AML-193 (cell line): ENCODE measurements around the gene CYP51A1.
"Not testable (repeated sequence)": the region's sequence is repeated elsewhere in the genome, so short reads cannot be mapped to it uniquely, and the experiment has no call there.

Experiments
- DNase-seq, 2 experiments: peaks; one replicate each; lab custom pipeline; 2025; lab: John Stamatoyannopoulos, UW

CYP51A1 gene

GRCh38 chr7:92134271-92135051 is at the start of gene CYP51A1:
Gene CYP51A1 (minus strand): TSS chr7:92134477. CDS start chr7:92134364, 113 bp downstream.
- peak; percentile 79 to 84 for DNase-seq

GRCh38 chr7:92178928-92179924 is 44.9 kb upstream of the CYP51A1 start, which contains the start of gene LRRD1:
Gene LRRD1 (minus strand): TSS chr7:92179142. CDS start chr7:92165202, 13,940 bp downstream.
- peak; percentile 79 to 81 for DNase-seq

- DNase-seq = no peak
Observed at GRCh38 chr7:92177362-92177761, 43.1 kb upstream of the CYP51A1 start.

GRCh38 chr7:92169529-92169928 is 35.3 kb upstream of the CYP51A1 start:
- DNase-seq = not testable (repeated sequence)

- DNase-seq = no peak
Observed at GRCh38 chr7:92161271-92161670, 27.0 kb upstream of the CYP51A1 start.

- DNase-seq = no peak
Observed at GRCh38 chr7:92158660-92159575, 24.6 kb upstream of the CYP51A1 start.

- DNase-seq = no peak
Observed at GRCh38 chr7:92156990-92157389, 22.7 kb upstream of the CYP51A1 start.

- no peak for DNase-seq
Observed at GRCh38 chr7:92155108-92155739, 20.9 kb upstream of the CYP51A1 start.

- DNase-seq = no peak
Observed at GRCh38 chr7:92150450-92151017, 16.3 kb upstream of the CYP51A1 start.

GRCh38 chr7:92149736-92150239 is 15.5 kb upstream of the CYP51A1 start:
- no peak for DNase-seq

- not testable (repeated sequence) for DNase-seq
Observed at GRCh38 chr7:92143192-92143880, 9.1 kb upstream of the CYP51A1 start.

- not testable (repeated sequence) for DNase-seq
Observed at GRCh38 chr7:92142791-92143190, 8.5 kb upstream of the CYP51A1 start.

GRCh38 chr7:92141161-92141560 is 6.9 kb upstream of the CYP51A1 start:
- no peak for DNase-seq

- DNase-seq = no peak
Observed at GRCh38 chr7:92137557-92137956, 3.3 kb upstream of the CYP51A1 start.

- DNase-seq = peak; percentile 26 to 36
Observed at GRCh38 chr7:92135052-92135889, 994 bp upstream of the CYP51A1 start.

- peak; percentile 37 to 52 for DNase-seq
Observed at GRCh38 chr7:92133737-92134270, 473 bp downstream of the CYP51A1 start.

GRCh38 chr7:92133133-92133736 is 1.0 kb downstream of the CYP51A1 start:
- DNase-seq = peak; percentile 37 to 52

GRCh38 chr7:92131764-92132330 is 2.4 kb downstream of the CYP51A1 start:
- peak in 1 of 2 experiments; percentile 12 for DNase-seq
